ELR (cell line): ENCODE measurements around the gene PLCD1.

Experiments
- DNase-seq: peaks from one replicate; pipeline ENCODE4 v3.0.0-alpha.2; 2015; ENCODE audit warnings: low read depth

Gene PLCD1

DNA sequence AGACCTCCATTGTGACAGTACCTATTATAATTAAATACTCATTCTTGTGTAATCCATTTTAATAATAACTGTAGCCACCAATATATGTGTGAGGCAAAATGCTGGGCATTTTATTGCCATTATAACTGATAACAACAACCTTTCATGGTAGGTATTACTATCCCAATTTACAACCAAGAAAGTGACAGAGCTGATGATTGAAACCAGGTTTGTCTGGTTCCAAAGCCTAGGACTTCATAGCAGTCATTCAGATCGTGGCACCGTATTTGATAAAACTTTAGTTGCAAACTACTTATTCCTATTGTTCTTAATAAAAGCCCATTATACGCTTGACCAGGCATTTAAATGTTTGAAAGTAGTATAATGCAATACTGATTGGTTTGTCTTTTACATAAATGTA is 65.3 kb downstream of the PLCD1 start:
- DNase-seq = no peak

DNA sequence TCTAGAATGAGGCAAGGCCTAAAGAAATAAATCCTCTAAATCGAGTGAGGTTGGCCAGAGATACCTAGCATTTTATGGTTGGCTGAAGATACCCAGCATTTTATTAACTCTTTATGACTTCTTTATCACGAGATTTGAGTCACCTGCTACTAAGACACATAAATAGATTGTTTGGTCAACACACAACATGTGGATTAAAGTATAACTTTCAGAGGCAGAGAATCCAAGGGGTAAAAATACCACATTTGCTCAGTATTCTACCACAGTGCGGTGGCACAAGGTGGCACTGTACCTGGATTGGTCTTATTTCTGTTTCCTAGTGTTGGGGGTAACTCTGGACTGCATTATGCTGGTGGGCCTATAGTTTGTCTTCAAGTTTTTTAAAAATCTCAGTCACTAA is 65.8 kb downstream of the PLCD1 start:
- no peak for DNase-seq

DNA sequence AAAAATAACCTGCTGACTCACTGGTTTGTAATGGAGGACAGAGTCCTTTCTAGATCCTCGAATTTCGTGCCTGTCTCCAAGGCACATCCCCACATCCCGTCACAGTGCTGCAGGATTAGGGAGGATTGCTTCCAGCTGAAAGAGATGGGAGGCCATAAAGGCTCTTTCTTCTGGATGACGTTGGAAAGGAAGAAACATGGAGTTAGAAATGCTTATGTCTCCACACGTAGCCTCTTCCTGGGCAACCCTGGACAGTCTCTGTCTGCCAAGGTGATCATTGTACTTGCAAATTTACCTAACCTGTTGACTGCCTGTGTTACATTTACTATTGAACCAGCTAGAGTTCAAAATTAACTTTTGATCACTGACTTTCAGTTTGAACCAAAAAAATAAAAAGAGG is 66.4 kb downstream of the PLCD1 start:
- no peak for DNase-seq

DNA sequence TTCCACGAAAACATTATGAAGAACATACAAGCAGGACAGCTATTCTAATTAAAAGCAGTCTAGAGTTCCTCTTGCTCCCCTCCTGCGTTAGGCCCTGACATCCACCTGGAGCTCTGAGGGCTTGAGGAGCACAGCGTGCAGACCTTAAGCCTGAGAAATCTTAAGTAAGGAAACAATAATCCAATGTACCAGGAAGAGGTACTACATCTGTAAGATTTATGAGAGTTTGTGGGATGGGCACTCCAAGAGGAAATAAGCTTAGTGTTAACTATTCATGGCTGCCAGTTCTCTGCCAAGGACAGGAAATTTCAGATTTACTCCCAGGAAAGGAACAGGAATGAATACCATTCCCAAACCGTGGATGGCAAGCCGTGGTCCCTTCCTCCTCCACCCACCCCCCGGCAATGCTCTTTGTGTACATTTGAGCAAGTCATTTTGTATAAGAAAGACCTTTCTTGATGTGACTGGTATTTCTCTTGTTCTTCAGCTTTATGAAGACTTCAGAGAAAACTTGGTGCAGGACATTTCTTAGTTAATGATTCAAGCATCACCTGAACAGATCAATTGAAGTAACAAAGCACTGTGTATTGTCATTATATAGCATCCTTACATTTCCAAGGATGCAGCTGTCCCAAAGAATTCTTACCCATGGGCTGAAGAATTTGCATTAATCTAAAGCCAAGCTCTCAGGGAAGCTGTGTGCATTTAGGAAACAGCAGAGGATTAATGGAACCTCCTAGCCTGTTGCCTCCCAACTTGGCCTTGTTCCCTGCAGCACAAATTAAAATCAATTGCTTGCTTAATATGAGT is 67.6 kb downstream of the PLCD1 start:
- DNase-seq = no peak

DNA sequence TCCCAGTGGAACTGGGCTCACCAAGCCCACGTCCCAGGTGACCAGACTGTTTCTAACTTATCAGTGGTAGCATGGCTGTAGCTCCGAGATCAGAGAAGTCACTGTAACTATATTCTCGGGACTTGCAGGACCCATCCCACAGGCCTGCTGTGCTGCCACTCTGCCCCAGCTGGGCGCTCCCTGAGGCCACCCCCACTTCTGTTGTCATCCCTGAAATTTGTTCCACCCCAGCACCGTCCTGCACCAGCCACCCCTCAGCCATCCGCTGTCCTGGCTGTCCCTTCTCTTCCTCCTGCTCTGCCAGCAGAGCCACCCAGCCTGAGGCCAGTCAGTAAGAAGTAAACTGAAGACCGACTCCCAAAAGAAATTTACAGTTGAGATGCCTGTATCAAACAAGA is 71.9 kb downstream of the PLCD1 start:
- no peak for DNase-seq
